ENCODE measurements around the gene TBC1D20.

- no peak for TF ChIP-seq CTCF (conservative IDR thresholded peaks at IDR 0.05; ENCODE audit: low read depth in 2 of 2)
- TF ChIP-seq REST (IDR thresholded peaks at IDR 0.05; ENCODE audit: unreplicated experiment), result no peak
- TF ChIP-seq EZH2 (IDR thresholded peaks at IDR 0.05; ENCODE audit: low read depth, unreplicated experiment), result no peak
- TF ChIP-seq POLR2AphosphoS5 (IDR thresholded peaks at IDR 0.05; ENCODE audit: low read depth), result no peak
- no peak for TF ChIP-seq ZNF331 (CRISPR knock-in tag; IDR thresholded peaks at IDR 0.05; ENCODE audit: low read depth)
- TF ChIP-seq EZH2phosphoT487 (IDR thresholded peaks at IDR 0.05; ENCODE audit: unreplicated experiment), result no peak
- no peak for TF ChIP-seq STAT1 (IDR thresholded peaks at IDR 0.05; ENCODE audit: unreplicated experiment)
Observed at GRCh38 chr20:407953-408842, 54.1 kb downstream of the TBC1D20 start, which contains the start of gene RBCK1.

Data from GM23338 (cell line).